GM19328 (cell line): ENCODE measurements around the gene SPATA31C1.
"Not testable (repeated sequence)": the region's sequence is repeated elsewhere in the genome, so short reads cannot be mapped to it uniquely, and the experiment has no call there.

Experiments used
- ATAC-seq: cut with Tn5 transposase; IDR thresholded peaks from one replicate; pipeline ENCODE4 v1.9.1; 2021; ENCODE audit warnings: mild to moderate bottlenecking, moderate library complexity; ENCODE audit not compliant: unreplicated experiment

Gene SPATA31C1

DNA sequence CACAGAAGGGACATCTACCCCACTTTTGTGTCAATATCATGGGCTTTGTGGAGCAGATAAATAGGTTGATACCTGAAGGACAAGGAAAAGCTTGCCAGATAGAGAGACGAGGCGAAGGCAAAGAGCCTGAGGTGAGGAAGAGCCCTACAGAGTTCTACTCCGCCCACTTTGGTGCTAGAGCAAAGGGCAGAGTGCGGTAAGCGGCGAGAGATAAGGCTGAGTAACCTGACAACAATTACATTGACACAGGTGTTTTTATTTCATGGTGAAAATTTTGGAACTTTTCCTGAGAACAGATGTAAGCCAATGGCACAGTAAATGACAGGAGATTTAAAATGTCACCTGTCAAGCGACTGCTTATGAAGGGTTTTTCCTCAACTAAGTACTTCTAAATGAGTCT is 16.7 kb downstream of the SPATA31C1 start:
- not testable (repeated sequence) for ATAC-seq

DNA sequence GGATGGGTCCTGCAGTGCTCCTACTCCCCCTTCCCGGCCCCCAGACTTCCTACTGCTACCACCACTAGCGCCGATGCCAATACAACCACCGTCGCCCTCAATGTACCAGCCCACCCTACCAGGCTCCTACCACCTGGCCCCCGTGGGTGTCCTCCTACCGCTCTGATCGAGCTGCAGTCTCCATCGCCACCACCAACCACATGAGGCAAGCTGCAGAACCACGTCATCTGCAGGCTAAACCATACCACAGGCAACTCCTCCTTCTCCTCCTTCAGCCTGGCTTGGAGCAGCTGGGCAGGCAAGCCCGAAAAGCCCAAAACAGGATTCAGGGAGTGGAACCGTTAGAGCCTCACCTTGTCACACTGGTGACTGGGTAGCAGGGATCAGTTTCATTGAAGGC is 19.6 kb downstream of the SPATA31C1 start:
- not testable (repeated sequence) for ATAC-seq

DNA sequence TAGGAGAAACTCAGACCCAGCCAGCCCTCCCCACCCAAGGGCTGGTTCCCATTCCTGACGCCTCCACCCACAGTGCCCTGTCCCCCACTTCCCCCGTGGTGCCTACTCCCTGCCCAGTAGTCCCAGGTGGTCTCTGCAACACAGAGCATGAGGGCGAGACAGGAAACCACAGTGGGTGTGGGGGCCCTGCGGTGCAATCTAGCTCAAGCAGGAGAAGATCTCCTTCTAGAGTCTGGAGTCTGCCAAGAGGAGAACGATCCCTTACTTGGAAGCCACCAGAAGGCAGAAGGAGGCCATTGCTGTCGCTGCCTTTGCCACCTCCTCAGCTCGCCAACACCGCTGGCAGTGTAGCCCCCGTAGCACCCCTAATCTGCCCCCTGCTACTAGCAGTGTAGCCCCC is 20.2 kb downstream of the SPATA31C1 start:
- ATAC-seq = not testable (repeated sequence)

DNA sequence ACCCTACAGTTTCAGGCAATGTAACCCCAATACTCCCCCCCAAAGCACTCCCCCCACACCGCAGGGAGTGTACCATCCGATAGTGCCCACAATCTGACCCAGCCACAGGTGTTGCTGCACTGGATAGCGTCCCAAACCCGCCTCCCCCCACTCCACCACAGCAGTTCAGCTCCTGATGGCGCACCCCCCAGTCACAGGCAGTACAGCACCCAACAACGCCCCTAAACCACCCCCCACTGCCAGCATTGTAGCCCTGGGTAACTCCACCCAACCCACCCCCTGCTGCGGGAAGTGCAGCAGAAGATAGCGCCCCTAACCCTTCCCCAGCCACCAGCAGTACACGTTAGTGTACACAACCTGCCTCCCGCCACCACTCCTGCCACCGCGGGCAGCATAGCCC is 20.6 kb downstream of the SPATA31C1 start:
- ATAC-seq = not testable (repeated sequence)

DNA sequence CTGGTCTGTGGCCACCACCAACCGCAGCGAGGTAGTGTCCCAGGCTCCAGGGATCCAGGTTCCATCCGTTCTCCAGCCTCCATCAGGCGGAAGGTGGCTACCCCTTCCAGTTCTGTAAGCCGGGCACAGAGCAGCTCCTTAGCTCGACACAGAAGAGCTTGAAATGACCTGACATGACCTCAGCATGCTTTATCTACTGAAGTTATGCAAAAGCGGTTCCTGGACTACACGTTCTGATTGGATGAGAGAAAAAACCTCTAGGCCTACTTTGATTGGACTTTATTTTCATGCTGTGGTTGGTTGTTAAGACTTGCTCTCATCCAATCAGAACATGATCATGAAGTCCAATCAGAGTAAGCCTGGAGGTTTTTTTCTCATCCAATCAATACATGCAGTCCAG is 21.3 kb downstream of the SPATA31C1 start:
- ATAC-seq = not testable (repeated sequence)

DNA sequence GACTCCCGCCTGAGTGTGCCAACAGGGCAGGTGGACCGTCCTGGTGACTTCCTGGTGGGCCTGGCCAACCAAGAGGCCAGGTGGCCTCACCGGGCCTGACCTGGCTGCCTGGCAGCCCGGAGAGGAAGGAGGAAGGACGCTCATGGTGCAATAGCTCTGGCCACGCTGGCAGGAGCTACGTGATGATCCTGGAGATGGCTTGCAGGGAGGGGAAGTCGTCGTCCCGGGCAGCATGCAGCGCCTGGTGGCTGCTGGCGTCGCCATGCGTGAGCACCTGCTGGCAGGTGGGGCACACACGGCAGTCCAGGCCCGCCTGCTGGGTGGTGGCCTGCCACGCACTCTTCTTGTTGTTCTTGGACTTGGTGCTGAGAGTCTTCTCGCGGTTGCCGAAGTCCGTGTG is 26.3 kb downstream of the SPATA31C1 start:
- no peak for ATAC-seq

DNA sequence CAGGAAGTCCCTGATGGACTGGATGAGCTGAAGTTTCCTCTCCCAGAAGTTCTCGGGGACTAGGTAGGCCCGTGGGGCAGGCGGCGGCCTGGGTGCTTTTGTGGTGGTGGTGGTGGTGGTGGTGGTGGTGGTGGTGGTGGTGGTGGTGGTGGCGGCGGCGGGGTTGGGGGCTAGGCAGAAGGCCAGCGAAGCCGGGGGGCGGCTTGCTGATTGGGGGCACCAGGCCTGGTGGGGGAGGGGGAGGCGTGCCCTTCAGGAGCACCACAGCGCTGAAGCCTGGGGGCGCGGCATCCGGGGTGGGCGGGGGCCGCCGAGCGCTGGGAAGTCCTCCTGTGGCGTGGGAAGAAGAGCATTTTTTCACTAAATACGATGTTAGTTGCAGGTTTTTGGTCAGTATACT is 26.9 kb downstream of the SPATA31C1 start:
- ATAC-seq = no peak

DNA sequence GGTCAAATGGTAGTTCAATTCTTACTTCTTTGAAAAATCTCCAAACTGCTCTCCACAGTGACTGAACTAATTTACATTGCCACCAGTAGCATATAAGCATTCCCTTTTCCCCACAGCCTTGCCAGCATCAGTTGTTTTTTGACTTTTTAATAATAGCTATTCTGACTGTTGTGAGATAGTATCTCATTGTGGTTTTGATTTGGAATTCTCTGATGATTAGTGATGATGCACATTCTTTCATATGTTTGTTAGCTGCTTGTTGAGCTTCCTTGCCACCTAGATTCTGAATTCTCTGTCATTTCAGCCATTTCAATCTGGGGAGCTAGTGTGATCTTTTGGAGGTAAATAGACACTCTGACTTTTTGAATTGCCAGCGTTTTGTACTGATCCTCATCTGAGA is 32.5 kb downstream of the SPATA31C1 start:
- no peak for ATAC-seq

DNA sequence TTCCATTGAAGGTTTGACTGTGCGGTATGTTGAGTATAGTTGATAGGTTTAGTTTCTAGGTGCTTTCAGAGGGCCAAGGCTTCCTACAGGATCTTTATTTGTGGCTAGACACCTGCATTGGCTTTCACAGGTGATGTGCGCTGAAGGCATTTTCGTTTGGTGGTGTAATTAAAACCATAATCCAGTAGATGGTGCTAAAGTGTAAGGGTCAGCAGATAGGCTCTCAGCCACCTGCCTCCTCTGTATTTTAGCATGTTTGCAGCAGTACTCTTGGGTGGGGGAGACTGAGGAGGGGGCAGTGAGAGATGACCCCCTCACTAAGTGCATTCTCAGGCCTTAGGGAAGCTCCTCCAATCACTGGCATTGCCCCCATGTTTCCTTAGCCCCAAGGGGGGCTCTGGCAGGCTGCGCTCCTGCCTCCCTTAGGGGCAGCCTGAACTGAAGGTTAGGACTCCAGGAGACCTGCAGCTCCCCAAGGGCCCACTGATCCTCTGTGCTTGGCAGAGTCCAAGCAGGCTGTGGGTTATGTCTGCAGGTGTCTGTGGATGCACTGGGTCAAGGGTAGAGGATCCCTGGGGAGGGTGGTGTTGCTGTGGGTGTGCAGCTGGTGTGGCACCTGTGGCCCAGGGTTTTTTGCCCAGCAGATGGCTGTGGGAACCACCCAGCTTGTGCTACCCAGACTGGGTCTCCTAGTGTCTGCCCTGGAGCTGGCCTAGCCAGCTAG is 33.2 kb downstream of the SPATA31C1 start:
- ATAC-seq = no peak

DNA sequence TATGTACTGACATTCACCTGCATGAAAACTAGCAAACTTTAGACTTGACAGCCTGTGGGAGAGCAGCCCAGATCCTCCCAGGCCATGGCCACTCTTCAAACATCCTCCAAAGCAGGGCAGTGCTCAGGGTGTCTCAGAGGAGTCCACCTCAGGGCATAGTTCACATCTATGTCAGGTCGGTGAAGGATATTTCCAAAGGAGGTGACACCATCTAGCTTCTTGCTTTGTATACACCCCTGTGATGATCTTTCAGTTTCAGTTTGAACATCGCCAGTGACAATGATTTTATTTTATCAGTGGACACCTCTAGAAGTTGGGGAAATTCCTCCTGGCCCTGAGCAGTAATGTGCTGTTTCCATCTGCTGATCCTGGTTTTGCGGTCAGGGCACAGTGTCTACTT is 36.5 kb downstream of the SPATA31C1 start:
- no peak for ATAC-seq

DNA sequence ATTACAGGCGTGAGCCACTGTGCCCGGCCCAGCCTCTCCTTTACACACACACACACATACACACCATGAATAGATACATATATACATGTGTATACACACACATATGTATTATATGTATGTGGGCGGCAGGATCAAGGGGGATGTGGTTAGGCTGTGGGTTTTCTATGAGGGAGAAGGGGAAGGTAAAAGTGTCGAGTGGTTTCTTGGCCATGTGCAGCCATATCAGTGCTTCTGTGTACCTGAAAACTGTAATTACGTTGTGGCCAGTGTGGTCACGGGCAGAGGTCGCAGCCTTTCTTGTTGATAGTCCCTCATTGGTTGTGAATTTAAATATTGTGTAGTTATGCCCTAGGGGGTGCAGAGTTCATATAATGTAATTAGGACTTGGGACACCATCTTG is 40.1 kb downstream of the SPATA31C1 start:
- no peak for ATAC-seq

DNA sequence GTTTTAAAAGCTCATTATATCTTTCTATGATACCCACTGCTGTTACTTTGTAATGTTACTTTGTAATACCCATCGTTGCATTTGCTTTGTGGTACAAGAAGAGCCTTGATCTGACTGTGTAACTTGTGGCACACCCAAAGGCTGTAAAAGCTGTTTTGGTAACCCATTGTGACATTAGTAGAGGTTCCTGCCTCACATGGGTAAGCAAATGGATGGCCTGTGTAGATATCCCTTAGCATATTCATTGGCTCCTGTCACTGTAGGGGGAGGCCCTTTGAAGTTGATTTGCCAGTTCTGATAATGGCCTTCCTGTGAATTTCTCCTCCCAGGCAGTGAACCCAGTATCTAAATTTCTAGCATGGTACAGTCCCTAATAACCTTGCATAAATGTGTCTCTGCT is 40.8 kb downstream of the SPATA31C1 start:
- no peak for ATAC-seq

DNA sequence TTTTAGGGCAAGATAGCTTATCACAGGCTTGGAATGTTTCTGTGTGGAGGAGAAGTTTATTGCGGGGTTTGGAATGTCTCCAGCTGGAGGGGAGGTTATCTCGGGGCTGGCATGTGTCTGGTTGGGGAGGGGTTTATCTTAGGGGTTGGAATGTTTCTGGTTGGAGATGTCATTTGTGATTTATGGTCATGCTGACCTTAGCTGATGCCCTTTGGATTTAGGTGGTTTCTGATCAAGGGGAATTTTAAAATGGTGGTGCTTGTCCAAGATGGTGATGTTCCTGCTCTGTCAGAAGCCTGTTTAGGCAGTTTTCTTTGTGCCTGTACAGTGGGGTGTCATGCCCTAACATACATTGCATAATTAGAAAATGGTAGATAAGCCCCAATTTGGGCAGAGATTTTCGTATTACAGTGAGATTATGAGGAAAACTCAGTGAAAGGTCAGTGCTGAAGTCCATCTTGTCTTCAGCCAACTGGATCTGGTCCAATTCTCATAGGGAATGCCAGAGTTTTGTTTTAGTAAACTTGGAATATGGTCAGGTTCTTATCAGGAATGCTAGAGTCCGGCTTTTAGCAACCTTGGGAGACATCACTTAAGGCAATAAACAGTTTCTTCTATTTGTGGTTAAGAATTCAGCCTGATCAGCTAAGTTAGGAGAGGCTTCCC is 42.3 kb downstream of the SPATA31C1 start:
- ATAC-seq = no peak

DNA sequence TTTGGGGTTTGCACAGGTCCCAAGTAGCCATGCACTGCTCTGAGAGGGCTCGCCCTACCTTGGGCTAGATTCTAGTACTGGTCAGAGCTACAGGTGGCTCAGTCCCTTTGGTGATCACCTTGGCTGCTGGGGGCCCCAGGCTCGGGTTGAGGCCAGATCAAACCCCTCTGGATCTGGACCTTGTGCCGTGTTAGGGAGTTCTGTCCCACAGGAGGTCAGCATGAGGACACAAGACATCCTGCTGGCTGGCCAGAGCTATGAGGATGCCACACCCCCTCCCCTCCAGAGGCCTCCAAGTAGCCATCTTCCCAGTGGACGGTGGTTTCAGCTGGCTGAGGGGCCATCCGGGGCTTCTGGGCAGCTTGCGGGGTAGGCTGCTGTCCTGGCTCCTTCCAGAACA is 46.0 kb downstream of the SPATA31C1 start:
- ATAC-seq = no peak

DNA sequence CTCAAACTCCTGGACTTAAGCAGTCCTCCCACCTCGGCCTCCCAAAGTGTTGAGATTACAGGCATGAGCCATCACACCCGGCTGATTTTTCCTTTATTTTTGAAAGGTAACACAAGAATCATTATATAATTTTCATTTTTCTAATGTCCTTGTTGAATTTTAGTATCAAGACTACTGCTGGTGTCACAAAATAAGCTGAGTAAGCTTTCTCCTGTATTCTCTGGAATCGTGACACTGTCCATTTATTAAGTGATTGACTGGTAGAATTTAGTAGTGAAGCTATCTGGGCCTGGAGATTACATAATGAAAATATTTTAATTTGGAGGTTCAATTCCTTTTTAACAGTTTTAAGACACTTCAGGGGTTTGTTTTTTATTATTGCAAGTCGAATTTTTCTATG is 47.1 kb downstream of the SPATA31C1 start:
- no peak for ATAC-seq

DNA sequence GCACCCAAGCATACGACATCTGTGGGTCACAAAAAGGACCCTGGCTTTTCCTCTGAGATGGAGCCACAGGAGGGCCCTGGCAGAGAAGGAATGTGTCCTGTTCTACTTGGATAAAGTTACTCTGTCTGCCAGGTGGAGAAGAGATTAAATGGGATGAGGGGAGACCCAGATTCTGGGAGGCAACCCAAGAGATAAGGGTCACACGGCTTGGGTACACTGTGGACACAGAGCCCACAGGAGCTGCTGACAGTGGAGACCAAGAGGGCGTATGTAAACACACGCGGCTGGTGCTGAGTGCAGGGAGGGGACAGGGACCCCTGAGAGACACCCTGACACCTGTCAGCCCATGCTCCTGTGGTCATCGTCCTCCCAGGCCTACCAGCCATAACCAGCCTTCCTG is 50.4 kb downstream of the SPATA31C1 start:
- no peak for ATAC-seq

DNA sequence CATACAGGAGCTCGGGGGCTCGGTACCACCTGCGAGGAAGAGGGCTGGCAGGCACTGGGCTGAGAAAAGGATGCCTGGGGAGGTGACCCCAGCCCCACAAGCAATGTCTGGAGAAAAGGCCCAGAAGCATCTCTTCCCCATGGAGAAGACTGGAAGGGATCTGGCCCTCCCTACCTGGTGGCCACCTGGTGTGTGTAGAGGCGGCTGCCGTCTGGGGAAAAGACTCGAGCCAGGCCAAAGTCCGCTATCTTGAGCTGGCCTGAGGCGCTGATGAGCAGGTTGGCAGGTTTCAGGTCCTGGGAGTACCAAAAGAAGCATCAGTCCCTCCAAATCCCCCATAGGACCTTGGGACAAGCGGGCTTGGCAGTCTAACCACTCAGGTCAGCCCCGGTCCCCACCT is 52.8 kb downstream of the SPATA31C1 start:
- ATAC-seq = no peak

DNA sequence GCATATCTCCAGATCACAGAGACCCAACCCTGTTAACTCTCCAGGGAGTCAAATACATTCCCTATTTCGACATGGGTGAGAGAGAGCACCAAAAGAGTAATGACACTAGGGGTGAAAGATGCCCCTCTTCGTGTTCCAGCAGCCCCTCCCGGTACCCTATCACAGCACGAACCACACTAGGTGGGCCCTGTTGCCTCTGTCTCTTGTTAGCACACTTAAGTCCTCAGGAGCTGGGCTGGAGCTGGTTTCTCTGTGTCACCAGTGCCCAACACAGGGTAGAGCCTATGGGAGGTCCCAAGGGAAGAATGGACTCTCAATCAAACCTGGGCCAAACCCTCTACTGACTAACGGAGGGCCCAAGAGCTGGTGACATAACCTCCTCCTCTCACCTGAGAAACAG is 55.4 kb downstream of the SPATA31C1 start:
- no peak for ATAC-seq
